HepG2 (cell line): ENCODE measurements around the gene PLOD3. TPM values are rescaled to one million over a fixed set of nuclear protein-coding genes. Genes with fewer than 3 reads are reported as not detected.

Experiments
- ARID2 ChIP-seq: sonication (generic); formaldehyde crosslinking; IDR thresholded peaks from 2 replicates; pipeline ENCODE4 v1.8.1; 2022; ENCODE audit warnings: mild to moderate bottlenecking, missing genetic modification reagents, borderline replicate concordance
- HIC2 ChIP-seq: sonication (generic); formaldehyde crosslinking; IDR thresholded peaks from 2 replicates; pipeline ENCODE4 v1.9.0; 2022; ENCODE audit warnings: low read depth, missing genetic modification reagents
- KDM5B ChIP-seq: sonication (generic); formaldehyde crosslinking; IDR thresholded peaks from 2 replicates; pipeline ENCODE4 v1.4.0; 2020; ENCODE audit warnings: missing genetic modification reagents, mild to moderate bottlenecking, borderline replicate concordance
- MYC ChIP-seq: sonication (generic); formaldehyde crosslinking; IDR thresholded peaks from 2 replicates; pipeline ENCODE4 v1.9.0; 2021; ENCODE audit warnings: missing genetic modification reagents, borderline replicate concordance
- TBX2 ChIP-seq: sonication (generic); formaldehyde crosslinking; IDR thresholded peaks from 2 replicates; pipeline ENCODE4 v1.5.0; 2020; ENCODE audit warnings: missing genetic modification reagents, mild to moderate bottlenecking, borderline replicate concordance
- ZBTB21 ChIP-seq: sonication (generic); formaldehyde crosslinking; IDR thresholded peaks from 2 replicates; pipeline ENCODE4 v1.4.0; 2020; ENCODE audit warnings: missing genetic modification reagents
- ZBTB34 ChIP-seq: sonication (generic); formaldehyde crosslinking; IDR thresholded peaks from 2 replicates; pipeline ENCODE4 v1.8.0; 2022; ENCODE audit warnings: mild to moderate bottlenecking, missing genetic modification reagents
- ZNF343 ChIP-seq: sonication (generic); formaldehyde crosslinking; IDR thresholded peaks from 2 replicates; pipeline ENCODE4 v1.4.0; 2020; ENCODE audit warnings: mild to moderate bottlenecking, missing genetic modification reagents
- ZNF407 ChIP-seq: sonication (generic); formaldehyde crosslinking; IDR thresholded peaks from one replicate; pipeline ENCODE4 v1.5.1; 2020; ENCODE audit warnings: mild to moderate bottlenecking, missing genetic modification reagents; ENCODE audit errors: not compliant biosample characterization
- ZSCAN9 ChIP-seq: IDR thresholded peaks from 2 replicates; pipeline ENCODE4 v1.6.1; 2016; ENCODE audit warnings: borderline replicate concordance
- polyA plus RNA-seq, 8 experiments: library from polyadenylated mRNA; depleted of rRNA in 3 of 8; stranded (reverse) in 7 of 8; unstranded in 1 of 8; fragments of >200 nt; fragmentation: Illumina TruSeq in 4 of 8; extraction: Trizol in 4 of 8; gene quantifications; 2 replicates each; pipeline versions ENCODE4 v1.2.1 to v1.2.3, GENCODE V29; 2011 to 2016; ENCODE audit warnings: low read depth in 4 of 8, missing spikeins in 1 of 8, mixed read lengths in 1 of 8; ENCODE audit not compliant: insufficient read depth in 1 of 8
- total RNA-seq, 5 experiments: library from RNA; depleted of rRNA; stranded (reverse); fragments of >200 nt; fragmentation: Illumina TruSeq; extraction: Trizol; gene quantifications; 2 replicates each; pipeline ENCODE4 v1.2.3, GENCODE V29; 2016; ENCODE audit warnings: low read depth in 1 of 5
- TF ChIP-seq, protein P1 (sequence below): sonication (generic); formaldehyde crosslinking; IDR thresholded peaks from 2 replicates; pipeline ENCODE4 v1.8.0; 2022; ENCODE audit warnings: missing genetic modification reagents, mild to moderate bottlenecking, moderate library complexity, borderline replicate concordance
- TF ChIP-seq, protein P2 (sequence below): sonication (generic); formaldehyde crosslinking; IDR thresholded peaks from 2 replicates; pipeline ENCODE4 v1.8.1; 2022; ENCODE audit warnings: mild to moderate bottlenecking, missing genetic modification reagents

PLOD3 gene
- total and polyA plus RNA-seq, 2 of the 13 experiments (the other 11 are each of a cell fraction or from before 2014, with no cell fraction given), result 65.8 to 67.4 TPM

DNA sequence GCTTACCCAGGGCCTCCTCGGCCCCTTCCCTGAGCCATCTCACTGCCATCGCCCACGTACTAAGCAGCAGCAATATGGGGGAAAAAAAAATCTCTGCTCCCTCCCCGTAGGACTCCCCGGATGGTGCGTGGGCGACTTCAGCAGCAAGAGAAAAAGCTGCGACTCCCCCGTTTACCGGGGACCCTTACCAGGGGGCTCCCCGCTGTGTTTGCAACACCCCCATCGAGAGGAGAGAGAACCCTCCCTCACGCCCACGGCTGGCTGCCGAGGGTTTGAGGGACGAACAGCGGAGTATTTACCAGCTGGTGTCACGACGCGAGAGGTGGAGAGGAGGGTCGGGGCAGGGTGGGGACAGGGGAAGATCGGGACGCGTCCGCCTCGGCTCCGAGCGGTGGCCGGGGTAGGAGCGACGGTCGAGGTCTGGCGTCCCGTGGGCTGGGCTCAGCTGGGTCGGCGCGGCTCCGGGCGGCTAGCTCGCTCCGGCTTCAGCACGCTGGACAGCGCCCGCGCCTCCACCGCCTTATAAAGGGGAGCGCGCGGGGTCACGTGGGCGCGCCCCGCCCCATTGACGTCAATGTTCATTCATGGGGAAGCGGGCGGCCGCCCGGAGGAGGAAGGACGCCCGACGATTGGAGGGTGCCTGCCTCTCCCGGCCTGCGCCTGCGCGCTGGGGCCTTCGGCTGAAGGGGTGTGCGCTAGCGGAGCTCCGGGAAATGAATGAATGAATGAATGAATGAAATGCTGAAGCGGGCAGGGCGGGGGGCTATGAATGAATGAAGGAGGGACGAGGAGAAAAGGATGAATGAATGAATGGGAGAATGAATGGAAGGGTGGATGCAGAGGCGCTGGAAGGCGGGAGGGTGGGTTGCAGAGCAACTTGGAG, 52.1 kb downstream of the PLOD3 start, which contains the start of gene VGF (continued):
- TF ChIP-seq ZNF407 (CRISPR knock-in tag), result peak; percentile 95
- peak; percentile 87 for TF ChIP-seq MYC
- TF ChIP-seq KDM5B, result peak; percentile 99
- TF ChIP-seq, protein P1, sequence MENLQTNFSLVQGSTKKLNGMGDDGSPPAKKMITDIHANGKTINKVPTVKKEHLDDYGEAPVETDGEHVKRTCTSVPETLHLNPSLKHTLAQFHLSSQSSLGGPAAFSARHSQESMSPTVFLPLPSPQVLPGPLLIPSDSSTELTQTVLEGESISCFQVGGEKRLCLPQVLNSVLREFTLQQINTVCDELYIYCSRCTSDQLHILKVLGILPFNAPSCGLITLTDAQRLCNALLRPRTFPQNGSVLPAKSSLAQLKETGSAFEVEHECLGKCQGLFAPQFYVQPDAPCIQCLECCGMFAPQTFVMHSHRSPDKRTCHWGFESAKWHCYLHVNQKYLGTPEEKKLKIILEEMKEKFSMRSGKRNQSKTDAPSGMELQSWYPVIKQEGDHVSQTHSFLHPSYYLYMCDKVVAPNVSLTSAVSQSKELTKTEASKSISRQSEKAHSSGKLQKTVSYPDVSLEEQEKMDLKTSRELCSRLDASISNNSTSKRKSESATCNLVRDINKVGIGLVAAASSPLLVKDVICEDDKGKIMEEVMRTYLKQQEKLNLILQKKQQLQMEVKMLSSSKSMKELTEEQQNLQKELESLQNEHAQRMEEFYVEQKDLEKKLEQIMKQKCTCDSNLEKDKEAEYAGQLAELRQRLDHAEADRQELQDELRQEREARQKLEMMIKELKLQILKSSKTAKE (CRISPR knock-in tag), result peak; percentile 61; the same call in 1 of the 2 replicates
- peak; percentile 82; the same call in 1 of the 2 replicates for TF ChIP-seq ZBTB34 (CRISPR knock-in tag)
- TF ChIP-seq ZBTB21 (CRISPR knock-in tag), result peak; percentile 81
- peak; percentile 96 for TF ChIP-seq ARID2 (CRISPR knock-in tag)
- TF ChIP-seq, protein P2, sequence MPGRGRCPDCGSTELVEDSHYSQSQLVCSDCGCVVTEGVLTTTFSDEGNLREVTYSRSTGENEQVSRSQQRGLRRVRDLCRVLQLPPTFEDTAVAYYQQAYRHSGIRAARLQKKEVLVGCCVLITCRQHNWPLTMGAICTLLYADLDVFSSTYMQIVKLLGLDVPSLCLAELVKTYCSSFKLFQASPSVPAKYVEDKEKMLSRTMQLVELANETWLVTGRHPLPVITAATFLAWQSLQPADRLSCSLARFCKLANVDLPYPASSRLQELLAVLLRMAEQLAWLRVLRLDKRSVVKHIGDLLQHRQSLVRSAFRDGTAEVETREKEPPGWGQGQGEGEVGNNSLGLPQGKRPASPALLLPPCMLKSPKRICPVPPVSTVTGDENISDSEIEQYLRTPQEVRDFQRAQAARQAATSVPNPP (CRISPR knock-in tag), result peak; percentile 77; the same call in 1 of the 2 replicates
- TF ChIP-seq ZSCAN9 (CRISPR knock-in tag), result peak; percentile 100
- TF ChIP-seq TBX2 (CRISPR knock-in tag), result peak; percentile 96
- peak; percentile 84; the same call in 1 of the 2 replicates for TF ChIP-seq ZNF343
- peak; percentile 35; the same call in 1 of the 2 replicates for TF ChIP-seq HIC2
